AG04449 (cell line): Measurements from ENCODE around the gene DDT.
"Not testable (repeated sequence)": the region's sequence is repeated elsewhere in the genome, so short reads cannot be mapped to it uniquely, and the experiment has no call there.

ENCODE experiments used
- CTCF ChIA-PET: fragments of 350-600 bp; formaldehyde crosslinking; extraction: SDS; loops from one replicate; lab custom pipeline; 2021; ENCODE audit warnings: antibody characterized with exemption; lab: Yijun Ruan, JAX
- POLR2A ChIA-PET: fragments of 400-600, 350-600 bp; formaldehyde crosslinking; extraction: SDS; loops from one replicate; lab custom pipeline; 2020; ENCODE audit warnings: antibody characterized with exemption, inconsistent platforms; lab: Yijun Ruan, JAX
- DNase-seq: peaks from one replicate; pipeline ENCODE4 v3.0.0-alpha.2; 2010; ENCODE audit warnings: low read depth, low spot score
- H3K4me3 ChIP-seq: 2 replicates; pipeline ENCODE4 v1.5.1; 2011; ENCODE audit warnings: low read depth, mild to moderate bottlenecking, control low read depth, low read length
- CTCF ChIP-seq: IDR thresholded peaks from one replicate; pipeline ENCODE4 v1.5.1; 2011; ENCODE audit warnings: mild to moderate bottlenecking, moderate library complexity, low read length, control low read depth, inconsistent platforms; ENCODE audit not compliant: insufficient read depth; ENCODE audit errors: missing control alignments

DDT gene

GRCh38 chr22:23952794-23953405, 21.3 kb downstream of the DDT start:
- POLR2A ChIA-PET, H3K4me3 ChIP-seq, DNase-seq, CTCF ChIA-PET: not testable (repeated sequence)

- CTCF ChIA-PET, DNase-seq, POLR2A ChIA-PET, H3K4me3 ChIP-seq: not testable (repeated sequence)
Observed at GRCh38 chr22:23951383-23951782, 22.9 kb downstream of the DDT start.

- DNase-seq, POLR2A ChIA-PET, H3K4me3 ChIP-seq, CTCF ChIA-PET: not testable (repeated sequence)
Observed at GRCh38 chr22:23949764-23950163, 24.5 kb downstream of the DDT start.

- DNase-seq, POLR2A ChIA-PET, H3K4me3 ChIP-seq: not testable (repeated sequence)
- CTCF ChIA-PET = interaction anchor here (1.8 kb wide), 1 partner anchor 9 kb away, joined by 4 read pairs; no protein-coding TSS in a partner anchor
Observed at GRCh38 chr22:23947391-23947790, 26.9 kb downstream of the DDT start.

- CTCF ChIA-PET, H3K4me3 ChIP-seq, DNase-seq, POLR2A ChIA-PET: not testable (repeated sequence)
Observed at GRCh38 chr22:23940166-23940565, 34.1 kb downstream of the DDT start.

GRCh38 chr22:23939017-23939357, 35.3 kb downstream of the DDT start:
- CTCF ChIA-PET = interaction anchor here (1.1 to 1.3 kb wide), 2 partner anchors 9 to 20 kb away, joined by 3 to 6 read pairs; no protein-coding TSS in a partner anchor
- POLR2A ChIA-PET = no interaction called here

GRCh38 chr22:23938328-23939016, 35.8 kb downstream of the DDT start:
- CTCF ChIA-PET = interaction anchor here (1.1 to 1.3 kb wide), 2 partner anchors 8 to 19 kb away, joined by 3 to 6 read pairs; no protein-coding TSS in a partner anchor
- TF ChIP-seq CTCF = no peak
- H3K4me3 ChIP-seq = no peak overlapping the region
- DNase-seq = no peak
- POLR2A ChIA-PET = no interaction called here

More at GRCh38 chr22:23939017-23939357, 35.3 kb downstream of the DDT start:
- no peak overlapping the region for H3K4me3 ChIP-seq
- no peak for TF ChIP-seq CTCF
- DNase-seq = no peak

GRCh38 chr22:23926561-23926960, 47.7 kb downstream of the DDT start:
- TF ChIP-seq CTCF = no peak
- POLR2A ChIA-PET = no interaction called here
- CTCF ChIA-PET = no interaction called here

GRCh38 chr22:23925020-23925606, 49.1 kb downstream of the DDT start:
- TF ChIP-seq CTCF = no peak
- POLR2A ChIA-PET = no interaction called here
- no peak overlapping the region for H3K4me3 ChIP-seq
- CTCF ChIA-PET = no interaction called here
- DNase-seq = no peak

More at GRCh38 chr22:23926561-23926960, 47.7 kb downstream of the DDT start:
- H3K4me3 ChIP-seq = no peak overlapping the region
- no peak for DNase-seq
